GM18519 (cell line): ENCODE measurements around the gene RBL2.
"Not testable (repeated sequence)": the region's sequence is repeated elsewhere in the genome, so short reads cannot be mapped to it uniquely, and the experiment has no call there.

Source experiments
- ATAC-seq: cut with Tn5 transposase; IDR thresholded peaks from one replicate; pipeline ENCODE4 v1.9.1; 2021; ENCODE audit warnings: mild to moderate bottlenecking, moderate library complexity; ENCODE audit not compliant: unreplicated experiment, low FRiP score

RBL2 gene

GRCh38 chr16:53530046-53530445, 95.8 kb downstream of the RBL2 start:
- ATAC-seq = no peak

DNA sequence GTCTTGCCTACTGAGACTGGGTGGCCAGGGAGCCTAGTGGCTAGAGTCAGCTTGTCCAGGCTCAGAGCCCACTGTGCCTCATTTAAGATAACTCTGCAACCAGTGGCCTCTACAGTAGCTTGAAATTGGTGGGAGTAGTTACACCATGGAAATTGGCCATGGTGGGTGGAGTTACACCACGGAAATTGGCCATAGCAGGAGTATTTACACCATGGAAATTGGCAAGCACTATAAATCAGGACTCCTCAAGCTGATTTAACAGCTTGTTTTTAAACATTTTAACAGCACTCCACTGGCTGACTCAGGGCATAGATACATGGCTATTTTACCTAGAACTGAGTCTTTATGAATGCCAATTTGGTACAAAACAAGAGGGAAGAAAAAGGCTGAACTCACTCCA, 96.5 kb downstream of the RBL2 start:
- ATAC-seq = no peak

DNA sequence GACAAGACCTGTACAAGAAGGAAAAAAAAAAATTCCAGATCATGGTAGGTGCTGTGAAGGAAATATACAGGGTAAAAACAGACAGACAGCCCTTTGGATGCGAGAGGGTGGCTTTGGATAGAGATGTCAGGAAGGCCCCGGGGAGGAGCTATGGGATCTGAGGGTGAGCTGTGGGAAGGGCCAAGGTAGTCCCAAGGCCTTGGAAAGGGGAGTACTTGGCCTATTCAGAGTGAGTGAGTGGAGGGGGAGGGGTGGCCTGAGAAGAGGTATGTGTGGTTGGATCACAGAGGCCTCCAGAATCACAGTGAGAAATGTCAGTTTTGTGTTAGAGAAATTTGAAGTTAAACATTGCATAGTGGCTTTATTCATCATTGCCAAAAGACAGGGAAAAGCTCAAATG, 99.9 kb downstream of the RBL2 start:
- no peak for ATAC-seq

GRCh38 chr16:53537626-53538025, 103.4 kb downstream of the RBL2 start:
- ATAC-seq = no peak

- not testable (repeated sequence) for ATAC-seq
These were observed 105.1 kb downstream of the RBL2 start for GRCh38 chr16:53539346-53539745.

DNA sequence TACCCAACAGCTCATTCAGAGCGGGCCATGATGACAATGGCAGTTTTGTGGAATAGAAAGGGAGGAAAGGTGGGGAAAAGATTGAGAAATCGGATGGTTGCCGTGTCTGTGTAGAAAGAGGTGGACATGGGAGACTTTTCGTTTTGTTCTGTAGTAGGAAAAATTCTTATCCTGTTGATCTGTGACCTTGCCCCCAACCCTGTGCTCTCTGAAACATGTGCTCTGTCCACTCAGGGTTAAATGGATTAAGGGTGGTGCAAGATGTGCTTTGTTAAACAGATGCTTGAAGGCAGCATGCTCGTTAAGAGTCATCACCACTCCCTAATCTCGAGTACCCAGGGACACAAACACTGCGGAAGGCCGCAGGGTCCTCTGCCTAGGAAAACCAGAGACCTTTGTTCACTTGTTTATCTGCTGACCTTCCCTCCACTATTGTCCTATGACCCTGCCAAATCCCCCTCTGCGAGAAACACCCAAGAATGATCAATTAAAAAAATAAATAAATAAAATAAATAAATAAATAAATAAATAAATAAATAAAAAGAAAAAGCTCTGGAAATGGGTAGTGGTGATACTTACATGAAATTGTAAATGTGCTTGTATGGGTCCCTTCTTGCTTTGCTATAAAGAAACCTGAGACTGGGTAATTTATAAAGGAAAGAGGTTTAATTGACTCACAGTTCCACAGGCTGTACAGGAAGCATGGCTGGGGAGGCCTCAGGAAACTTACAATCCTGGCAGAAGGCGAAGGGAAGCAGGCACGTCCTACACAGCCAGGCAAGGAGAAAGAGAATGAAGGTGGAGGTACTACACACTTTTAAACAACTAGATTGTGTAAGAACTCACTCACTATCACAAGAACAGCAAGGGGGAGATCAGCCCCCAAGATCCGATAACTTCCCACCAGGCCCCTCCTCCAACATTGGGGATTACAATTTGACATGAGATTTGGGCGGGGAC, 105.8 kb downstream of the RBL2 start:
- not testable (repeated sequence) for ATAC-seq
